Adipose tissue (tissue), 3 donors: ENCODE data around the gene FEV. TPM values are rescaled to one million over a fixed set of nuclear protein-coding genes. Genes with fewer than 3 reads are reported as not detected.

Experiments used
- H3K27ac ChIP-seq: one replicate; pipeline ENCODE4 v1.5.1; 2013; ENCODE audit warnings: low read depth, low read length
- WGBS, 3 donors: extraction: QIAGEN DNeasy Blood & Tissue Kit; methylation state at CpG; one replicate each; pipeline ENCODE4 v1.1.7; 2013; 5-methylcytosine and 5-hydroxymethylcytosine counted together
- polyA plus RNA-seq, 3 donors: library from polyadenylated mRNA; stranded (reverse); fragments of 200-250 nt; gene quantifications; one replicate each; pipeline ENCODE4 v1.2.3, GENCODE V29; 2013
- donor health status: healthy with polysubstance abuse.
- donor health status: Bipolar disorder and iron deficiency.
- donor health status: healthy.

Gene FEV
- polyA plus RNA-seq, 3 donors: 0.09 to 0.58 TPM; not detected in 1

DNA sequence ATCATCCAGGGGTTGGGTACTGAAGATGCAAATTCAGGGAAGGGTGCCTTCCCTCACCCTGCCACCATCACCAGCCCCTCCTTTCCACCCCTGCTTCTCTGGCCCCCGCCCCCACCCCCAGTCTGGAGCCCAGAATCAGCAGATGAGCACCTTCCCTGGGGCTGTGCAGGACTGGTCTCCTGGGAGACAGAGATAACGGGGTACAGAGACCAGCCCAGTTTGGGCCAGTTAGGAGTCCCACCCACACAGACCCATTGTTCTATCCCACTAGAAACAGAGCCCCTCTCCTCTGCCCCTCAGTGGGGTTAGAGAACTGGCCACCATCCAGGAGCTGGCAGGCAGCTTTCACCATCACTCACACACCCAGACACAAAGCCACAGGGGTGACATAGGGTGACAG is 12.7 kb upstream of the FEV start:
- 23 to 38% (median 24%) methylated on average over 2 of the region's 2 CpGs for WGBS, 3 donors
- no peak overlapping the region for H3K27ac ChIP-seq

DNA sequence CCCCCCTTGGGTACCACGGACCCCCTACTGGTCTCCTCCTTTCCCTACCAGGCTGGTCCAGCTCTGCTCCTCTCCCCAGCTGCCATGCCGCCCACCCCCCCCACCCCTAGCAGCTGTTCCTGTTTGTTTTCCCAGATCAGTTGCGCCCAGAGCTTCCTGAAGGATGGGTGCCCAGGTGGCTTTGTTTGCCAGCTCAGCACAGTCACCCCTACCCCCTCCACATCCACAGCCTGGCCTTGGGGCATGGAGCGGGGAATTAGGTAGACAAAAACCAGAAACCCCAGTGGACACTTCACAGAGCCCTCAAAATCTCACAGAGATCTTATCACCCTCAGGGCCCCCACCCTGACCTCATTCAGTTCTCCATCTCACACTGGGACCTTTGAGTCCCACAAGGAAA is 12.0 kb upstream of the FEV start:
- 20 to 48% (median 42%) methylated on average over 4 of the region's 4 CpGs for WGBS, 3 donors
- no peak overlapping the region for H3K27ac ChIP-seq

DNA sequence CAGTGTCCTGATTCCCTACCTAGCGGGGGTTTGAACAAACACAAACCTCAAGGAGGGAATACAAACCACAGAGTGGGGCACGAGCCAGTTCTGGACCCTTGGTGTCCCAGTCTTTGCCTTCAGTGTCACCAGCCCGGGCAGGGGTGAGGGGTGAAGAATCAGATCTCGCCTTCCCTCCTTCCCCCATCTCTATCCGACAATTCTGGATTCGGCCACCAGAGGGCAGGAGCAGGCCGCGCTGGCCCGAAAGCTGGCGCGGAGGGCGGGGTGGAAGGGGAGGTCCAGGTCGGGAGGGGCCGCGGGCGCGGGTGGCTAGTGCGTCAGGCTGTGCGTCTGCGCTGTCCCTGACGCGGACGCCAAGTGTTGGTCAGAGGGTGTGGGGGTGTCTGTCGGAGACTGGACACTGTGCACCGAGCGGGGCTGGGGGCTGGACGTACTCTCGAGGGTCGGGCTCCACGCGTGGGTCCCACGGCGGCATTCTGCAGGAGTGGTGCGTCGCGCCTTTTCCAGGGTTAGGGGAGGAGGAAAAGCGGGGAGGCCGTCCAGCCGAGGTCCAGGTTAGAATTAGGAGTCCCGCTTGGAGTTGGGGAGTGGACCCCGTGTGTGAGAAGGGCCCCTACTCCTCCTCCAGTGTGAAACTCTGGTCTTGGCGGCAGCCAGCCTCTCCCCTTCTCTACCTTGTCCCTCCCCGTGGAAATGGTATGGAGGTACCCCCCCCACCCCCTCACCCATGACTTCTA is 11.2 kb upstream of the FEV start:
- WGBS, 3 donors: 4 to 5% (median 5%) methylated on average over 43 of the region's 43 CpGs
- H3K27ac ChIP-seq: no peak overlapping the region

DNA sequence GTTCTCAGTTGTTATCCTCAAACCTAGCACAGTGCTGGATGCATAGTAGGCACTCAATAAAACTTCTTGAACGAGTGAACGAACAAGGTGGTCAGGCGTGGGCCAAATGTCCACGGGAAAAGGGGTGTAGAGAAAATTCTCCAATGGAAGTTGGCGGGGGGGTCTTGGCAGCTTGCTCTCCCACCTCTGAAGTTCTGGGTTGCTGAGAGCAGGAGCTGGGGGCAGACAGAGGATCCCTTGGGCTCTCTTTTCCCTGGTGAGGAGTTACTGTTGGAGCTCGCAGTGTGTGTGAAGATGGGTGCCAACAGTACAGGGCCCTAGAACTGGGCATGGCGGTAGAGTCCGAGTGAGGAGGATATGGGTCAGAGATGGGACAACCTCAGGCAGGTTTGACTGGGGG is 10.6 kb upstream of the FEV start:
- WGBS, 3 donors: 17 to 25% (median 22%) methylated on average over 8 of the region's 8 CpGs

DNA sequence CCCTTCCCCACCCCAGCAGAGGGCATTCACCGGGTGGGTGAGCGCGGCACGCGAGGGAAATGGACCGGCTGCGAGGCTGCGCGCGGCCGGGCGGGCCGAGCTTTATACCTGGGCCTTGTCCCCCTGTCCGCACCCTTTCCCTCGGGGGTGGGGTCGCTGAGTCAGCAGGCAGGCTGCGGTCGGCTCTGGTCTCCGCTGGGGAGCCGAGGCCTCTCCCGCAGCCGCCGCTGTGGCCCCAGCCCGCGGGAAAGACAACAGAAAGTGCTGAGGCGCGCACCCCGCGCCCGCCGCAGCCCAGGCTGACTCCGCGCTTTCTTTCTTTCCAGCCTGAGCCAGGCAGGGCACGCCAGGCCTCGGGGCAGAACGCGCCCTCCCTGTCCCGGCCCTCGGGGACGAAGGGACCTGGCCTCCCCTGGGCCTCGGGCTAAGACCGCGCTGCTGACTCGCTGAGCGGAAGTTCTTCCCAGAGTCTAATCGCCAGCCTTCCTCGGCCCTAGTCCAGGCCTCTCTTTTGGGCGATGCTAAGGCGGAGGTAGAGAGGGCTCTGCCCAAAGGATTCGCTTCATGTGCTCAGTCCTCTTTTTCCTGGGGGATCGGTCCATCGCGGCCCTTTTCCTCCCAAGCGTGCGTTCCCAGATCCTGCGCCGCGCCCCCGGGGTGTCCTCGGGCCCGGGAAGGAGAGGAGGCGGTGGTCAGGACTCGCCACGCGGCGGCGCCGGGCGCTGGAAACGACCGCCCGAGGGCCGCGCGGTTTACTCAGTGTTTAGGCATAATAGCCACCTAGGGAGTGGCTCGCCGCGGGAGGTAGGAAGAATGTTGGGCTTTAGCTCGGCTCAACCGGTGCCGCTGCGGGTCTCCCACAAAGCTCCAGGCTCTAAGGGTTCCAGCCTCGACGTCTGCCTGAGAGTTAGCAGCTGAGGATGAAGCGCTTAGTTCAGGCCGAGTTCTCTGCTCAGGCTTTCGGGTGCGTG is 8.6 kb upstream of the FEV start, which contains the start of gene CRYBA2:
TSS of gene CRYBA2 (minus strand) at position 78 of the 971 bp plus-strand sequence. CDS start 246 bp downstream, outside the sequence.
- WGBS, 3 donors: 1 to 2% (median 1%) methylated on average over 70 to 88 of the region's 88 CpGs
- no peak within 1 kb of the TSS for H3K27ac ChIP-seq

More for the DNA sequence above, 10.6 kb upstream of the FEV start:
- H3K27ac ChIP-seq: no peak overlapping the region

DNA sequence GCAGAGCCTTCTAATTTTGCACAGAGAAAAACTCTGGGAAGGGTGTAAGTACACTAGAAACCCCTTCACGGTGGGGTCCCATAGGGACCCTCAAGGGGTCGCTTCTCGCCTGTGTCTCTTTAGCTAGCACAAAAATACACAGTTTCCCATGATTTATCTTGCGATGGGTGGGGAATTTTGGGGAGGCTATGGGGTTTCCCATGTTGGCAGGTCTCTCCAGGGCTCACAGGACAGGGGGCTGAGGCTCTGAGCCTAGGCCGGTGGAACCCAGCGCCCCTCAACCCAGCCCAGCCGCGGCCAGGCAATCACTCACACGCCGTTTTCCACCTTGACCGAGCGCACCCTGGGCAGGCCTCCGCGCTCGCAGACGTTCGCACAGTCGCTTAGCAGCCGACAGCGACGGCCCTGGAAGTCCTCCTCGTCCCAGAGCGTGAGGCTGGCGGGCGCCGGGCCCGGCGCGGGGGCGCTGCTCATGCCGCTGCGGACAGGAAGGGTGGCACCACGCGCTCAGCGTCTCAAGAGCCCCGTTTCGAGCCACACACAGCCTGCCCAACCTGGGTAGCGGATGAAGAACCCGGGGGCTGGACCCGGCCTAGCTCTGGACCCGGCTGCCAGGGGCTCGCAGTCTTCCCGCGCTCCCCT is 7.8 kb upstream of the FEV start:
- 2 to 3% (median 2%) methylated on average over 31 to 44 of the region's 44 CpGs for WGBS, 3 donors
- H3K27ac ChIP-seq: no peak overlapping the region

DNA sequence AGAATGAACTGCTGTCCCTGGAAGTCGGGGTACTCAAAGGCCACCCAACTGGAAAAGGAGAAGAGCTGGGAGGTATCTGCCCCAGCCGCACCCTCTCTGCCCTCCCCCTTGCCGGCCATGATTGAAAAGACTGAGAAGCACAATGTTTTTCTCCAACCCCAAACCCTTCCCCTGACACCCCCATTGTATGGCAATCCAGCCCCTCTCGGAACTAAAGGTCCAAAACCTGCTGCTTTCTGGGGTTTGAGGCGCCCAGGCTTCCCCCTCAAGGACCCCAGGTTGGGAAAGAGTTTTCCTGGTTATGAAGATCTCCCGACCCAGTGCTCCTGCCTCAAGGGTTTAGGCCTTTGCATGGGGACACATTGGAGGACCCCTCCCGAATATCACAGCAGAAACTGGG is 7.2 kb upstream of the FEV start:
- 8 to 17% (median 11%) methylated on average over 6 to 7 of the region's 7 CpGs for WGBS, 3 donors
- no peak overlapping the region for H3K27ac ChIP-seq

DNA sequence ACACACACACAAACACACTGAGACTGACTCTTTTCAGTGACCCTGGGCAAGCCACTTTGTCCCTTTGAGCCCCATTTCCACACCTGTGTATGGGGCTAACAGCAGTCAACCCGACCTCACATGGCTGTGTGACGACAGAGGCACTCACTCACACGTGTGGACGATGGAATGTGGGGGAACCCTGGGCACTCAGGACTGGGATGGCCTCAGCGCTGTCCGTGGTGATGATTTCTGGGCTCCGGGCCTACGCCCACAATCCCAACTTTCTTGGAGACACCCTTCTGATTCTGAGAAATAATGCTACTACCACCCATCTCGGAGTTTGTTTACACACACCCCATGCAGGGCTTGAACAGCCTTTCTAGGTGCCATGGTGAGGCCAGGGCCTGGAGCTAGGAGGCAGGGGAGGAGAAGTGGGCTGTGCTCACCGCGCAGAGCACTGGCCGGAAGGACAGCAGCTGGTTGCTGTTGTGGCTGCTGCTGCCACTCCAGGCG is 6.7 kb upstream of the FEV start:
- no peak overlapping the region for H3K27ac ChIP-seq
- 6 to 21% (median 11%) methylated on average over 13 of the region's 13 CpGs for WGBS, 3 donors

DNA sequence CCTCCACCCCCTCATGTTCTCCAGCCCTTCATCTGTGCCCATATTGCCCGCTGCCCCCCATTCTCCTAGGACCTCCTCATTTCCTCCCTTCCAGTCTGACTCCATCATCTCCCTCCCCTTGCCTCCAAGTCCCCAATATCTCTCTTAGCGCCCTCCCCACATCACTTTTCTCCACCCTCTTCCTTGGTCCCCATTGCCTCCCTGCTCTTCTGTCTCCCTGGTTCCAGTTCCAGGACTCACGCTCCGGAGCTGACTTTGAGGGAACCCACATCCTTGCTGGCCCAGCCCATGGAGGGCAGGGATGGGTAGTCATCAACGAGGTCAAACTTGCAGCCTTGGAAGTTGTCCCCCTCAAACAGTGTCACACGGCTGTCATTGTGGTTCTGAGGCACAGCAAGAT is 5.6 kb upstream of the FEV start:
- WGBS, 3 donors: 12 to 19% (median 12%) methylated on average over 6 of the region's 6 CpGs
- H3K27ac ChIP-seq: no peak overlapping the region

DNA sequence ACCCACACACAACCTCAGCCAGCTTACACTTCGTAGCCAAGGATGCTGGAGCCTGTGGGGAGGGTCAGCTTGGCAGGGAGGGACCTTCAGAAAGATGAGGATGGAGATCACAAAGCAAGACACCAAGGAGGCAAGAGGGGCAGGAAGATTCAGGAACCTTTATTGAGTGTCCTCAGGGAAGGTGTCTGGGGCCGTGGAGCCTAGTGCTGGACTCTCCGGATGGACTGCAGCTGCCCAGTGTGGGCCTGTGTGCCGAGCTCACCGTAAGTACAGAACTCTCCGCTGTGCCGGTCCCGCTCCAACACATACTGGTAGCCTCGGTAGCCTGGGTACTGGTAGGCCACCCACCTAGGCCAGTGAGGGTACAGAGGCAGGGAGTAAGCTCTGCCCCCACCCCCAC is 5.1 kb upstream of the FEV start:
- WGBS, 3 donors: 16 to 21% (median 20%) methylated on average over 9 of the region's 9 CpGs
- no peak overlapping the region for H3K27ac ChIP-seq

DNA sequence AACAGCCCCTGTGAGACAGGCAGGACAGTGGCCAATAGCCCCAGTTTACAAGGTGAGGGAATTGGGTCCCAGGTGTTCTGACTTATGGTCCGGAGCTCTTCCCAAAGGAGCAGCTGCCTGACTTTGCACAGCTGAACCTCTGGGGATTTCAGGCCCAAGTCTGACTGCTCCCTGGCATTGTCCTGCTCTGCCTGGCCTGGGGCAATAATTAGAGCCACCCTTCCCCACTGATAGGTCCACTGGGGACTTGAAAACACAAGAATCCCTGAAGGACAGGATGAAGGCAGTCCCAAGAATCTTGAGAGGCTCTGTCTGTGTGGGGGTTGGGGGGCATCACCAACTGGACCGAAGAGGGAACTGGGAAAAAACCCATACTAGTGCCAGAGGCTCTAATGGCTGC is 3.7 kb upstream of the FEV start:
- WGBS, 3 donors: 43 to 58% (median 50%) methylated on average over 2 of the region's 2 CpGs
- no peak overlapping the region for H3K27ac ChIP-seq

DNA sequence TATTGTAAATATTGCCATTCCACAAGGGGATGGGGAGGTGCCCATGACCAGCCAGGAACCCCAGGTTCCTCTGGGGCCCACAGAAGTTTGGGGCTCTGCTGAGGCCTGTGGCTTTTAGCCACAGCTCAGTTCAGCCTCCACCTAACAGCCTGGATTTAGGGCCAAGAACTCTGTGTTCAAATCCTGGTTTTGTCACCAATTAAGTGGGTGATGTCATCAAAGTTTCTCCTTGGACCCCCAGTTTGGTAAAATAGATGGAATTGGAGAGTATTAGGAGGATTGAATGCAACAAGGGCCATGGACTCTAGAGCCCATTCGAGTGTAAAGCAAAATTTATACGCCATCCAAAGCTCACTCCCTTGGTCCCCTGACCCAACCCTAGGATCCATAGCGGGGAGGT is 3.2 kb upstream of the FEV start:
- 42 to 47% (median 45%) methylated on average over 3 of the region's 3 CpGs for WGBS, 3 donors
- H3K27ac ChIP-seq: no peak overlapping the region

DNA sequence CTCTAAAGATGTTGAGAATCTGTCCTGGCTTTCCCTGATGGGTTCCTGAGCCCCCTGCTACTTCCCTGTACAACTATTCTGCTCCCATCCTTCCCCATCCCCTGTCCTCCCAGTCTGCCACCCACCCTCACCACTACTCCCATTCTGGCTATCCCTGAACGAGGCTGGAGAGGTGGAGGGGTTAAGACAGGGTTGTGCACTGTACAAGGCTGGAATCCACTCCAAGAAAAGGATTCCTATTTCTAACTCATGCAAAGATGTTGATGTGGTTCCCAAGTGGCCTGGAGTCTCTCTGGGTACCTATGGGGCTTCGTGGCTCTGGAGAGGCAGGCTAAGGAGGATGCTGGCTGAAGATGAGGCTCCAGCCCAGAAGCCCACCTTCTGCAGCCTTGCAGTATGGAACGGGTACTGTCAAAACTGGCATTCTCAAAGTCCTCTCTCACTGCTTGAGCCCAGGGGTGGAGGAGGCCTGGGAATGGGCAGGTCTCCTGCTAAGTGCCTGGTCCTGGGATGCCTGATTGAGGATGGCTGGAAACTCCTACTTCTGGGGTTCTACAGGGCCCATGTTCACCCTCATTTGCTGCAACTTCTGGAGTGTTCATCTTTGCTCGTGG is 1.3 kb upstream of the FEV start:
- H3K27ac ChIP-seq: no peak overlapping the region
- 37 to 57% (median 50%) methylated on average over 4 of the region's 4 CpGs for WGBS, 3 donors

DNA sequence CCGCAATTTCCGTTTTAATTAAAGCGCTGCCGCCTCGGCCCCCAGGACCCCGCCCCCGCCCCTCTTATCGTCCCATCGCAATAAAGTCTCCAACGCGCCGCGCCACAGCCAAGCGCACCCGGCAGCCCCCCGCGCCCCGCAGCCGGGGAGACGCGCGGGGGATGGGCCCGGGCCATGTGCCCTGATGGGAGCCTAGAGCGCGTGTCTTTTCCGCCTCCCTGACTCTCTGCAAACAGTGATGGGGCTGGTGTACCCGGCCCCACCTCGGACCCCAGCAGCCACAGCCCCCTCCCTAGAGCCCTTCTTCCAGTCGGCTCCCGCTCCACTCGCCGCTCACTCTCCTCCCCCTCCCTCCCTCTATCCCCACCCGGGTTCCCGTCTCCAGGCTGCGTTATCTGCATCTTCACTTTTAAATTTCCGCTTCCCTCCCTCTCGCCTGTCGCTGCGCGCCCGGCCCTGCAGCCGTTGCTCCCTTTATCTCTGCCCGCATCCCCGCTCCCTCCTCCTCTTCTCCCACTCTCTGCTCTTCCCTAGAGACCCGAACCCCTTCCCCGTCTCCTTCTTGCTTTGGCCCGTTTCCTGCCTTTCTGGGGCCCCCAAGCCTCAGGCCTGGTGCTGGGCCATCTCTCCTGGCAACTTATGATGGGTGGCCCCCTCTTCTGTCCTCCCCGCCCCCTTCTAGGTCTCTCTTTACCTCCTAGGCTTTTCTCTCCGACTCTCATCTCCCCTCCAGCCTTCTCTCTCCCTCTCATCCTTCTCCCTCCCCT is 524 bp upstream of the FEV start:
- no peak overlapping the region for H3K27ac ChIP-seq
- WGBS, 3 donors: 3 to 8% (median 4%) methylated on average over 35 to 49 of the region's 49 CpGs

DNA sequence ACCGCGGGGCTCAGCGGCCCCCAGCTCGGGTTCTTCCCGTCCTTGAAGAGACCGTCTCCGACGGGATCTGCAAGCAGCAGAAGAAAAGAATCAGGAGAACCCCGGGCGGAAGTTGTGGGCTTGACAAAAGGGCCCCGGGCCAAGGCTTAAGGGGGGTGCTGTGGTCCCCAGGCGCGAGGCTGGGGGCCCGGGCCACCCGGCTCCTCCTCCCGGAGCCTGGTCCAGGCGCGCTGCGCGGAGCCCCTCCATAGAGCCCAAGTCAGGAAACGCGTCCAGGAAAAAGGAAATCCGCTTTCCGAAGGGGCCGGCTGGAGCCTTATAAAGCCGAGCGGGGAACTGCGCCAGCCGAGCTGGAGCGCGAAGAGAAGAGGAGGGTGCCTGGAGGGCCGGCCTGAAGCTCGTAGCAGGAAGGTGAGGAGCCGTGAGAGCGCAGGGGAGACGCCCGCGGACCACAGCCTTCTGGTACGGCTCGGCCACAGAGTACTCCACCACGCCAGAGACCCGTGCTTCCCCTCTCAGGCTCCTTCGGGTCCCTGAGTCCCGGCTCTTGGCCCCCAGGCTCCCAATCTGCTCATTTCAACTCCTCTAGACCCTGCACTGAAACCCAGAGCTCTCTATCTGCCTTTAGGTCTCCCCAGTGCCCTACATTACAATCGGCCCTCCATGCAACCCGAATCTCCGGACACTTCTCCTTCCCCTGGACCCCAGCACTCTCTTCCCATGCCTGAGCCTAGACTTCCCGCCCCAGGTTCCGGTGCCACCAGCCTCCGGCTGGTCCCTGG is 554 bp downstream of the FEV start:
- no peak overlapping the region for H3K27ac ChIP-seq
- 1 to 2% (median 1%) methylated on average over 49 to 50 of the region's 50 CpGs for WGBS, 3 donors

DNA sequence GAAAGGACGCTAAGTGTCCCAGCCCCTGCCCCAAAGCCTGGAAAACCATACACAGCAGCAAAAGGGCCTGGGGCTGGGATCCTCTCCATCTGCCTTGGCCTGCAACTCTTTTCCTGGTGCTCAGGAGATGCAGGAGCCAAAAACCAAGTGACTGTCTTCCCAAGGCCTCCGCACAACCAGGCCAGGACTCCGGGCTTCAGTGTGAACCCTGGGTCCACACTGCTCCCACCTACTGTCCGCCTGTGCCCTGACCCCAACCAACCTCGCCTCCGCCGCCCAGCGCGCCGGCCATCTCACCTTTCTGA is 1.1 kb downstream of the FEV start:
- WGBS, 3 donors: 7 to 8% (median 8%) methylated on average over 10 of the region's 10 CpGs
- H3K27ac ChIP-seq: no peak overlapping the region

DNA sequence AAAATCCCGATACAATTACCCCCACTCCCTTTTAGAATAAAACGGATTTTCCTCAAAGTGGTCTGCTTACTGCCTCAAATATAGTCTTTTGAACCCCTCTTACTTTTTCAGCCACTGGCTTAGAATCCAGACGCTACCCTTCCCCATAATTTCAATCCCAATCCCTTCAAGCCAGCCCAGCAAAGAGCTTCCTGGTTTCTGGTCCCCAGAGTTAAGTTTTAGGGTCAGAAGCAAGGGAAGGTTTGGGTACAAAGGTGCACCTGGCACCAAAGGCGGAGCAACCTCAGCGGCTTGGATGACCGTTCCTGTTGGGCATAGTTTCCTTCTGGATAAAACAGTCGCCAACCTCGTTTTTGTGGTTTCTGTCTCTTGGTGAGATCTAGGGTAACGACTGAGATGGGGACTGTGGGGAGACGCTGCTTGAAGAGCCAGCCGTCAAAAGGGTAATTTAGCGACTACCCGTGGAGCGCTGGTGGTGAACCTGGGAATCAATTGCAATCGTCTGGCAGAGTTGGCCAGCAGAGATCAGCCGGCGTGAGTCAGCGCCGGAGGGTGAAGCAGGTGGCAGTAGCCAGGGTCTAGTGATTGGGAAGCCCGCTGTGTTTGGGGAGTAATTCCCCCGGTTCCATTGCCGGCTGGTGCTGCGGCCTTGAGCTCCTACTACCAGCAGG is 1.6 kb downstream of the FEV start:
- 7 to 12% (median 9%) methylated on average over 23 of the region's 23 CpGs for WGBS, 3 donors
- no peak overlapping the region for H3K27ac ChIP-seq
